PC-9 (cell line): ENCODE results near the gene N4BP2L2. TPM values are rescaled to one million over a fixed set of nuclear protein-coding genes. Genes with fewer than 3 reads are reported as not detected.

Experiments used
- BruUV-seq: library from RNA; stranded (reverse); fragments of 400-500 nt; replicated peaks from 2 replicates; lab custom pipeline; 2021; lab: Mats Ljungman, UMichigan
- CTCF ChIA-PET: fragments of 300-600 bp; sonication (Branson Sonifier 250); formaldehyde crosslinking; loops from one replicate; lab custom pipeline; 2022; ENCODE audit warnings: antibody characterized with exemption; lab: Charles Lee
- POLR2A ChIA-PET: fragments of 300-600 bp; sonication (Branson Sonifier 250); formaldehyde crosslinking; loops from one replicate; lab custom pipeline; 2022; ENCODE audit warnings: antibody characterized with exemption; ENCODE audit not compliant: unreplicated experiment; lab: Charles Lee
- DNase-seq, 2 experiments: peaks; one replicate each; pipeline versions ENCODE4 v3.0.0 to v3.0.0-alpha.2; 2015 to 2022; ENCODE audit warnings: mixed read lengths in 1 of 2
- H2AFZ ChIP-seq: fragments of 200-600 bp; sonication (generic); 2 replicates; pipeline ENCODE4 v1.8.1; 2017; ENCODE audit warnings: antibody characterized with exemption
- H3F3A ChIP-seq: fragments of 200-600 bp; sonication (generic); 2 replicates; pipeline ENCODE4 v1.8.1; 2017; ENCODE audit warnings: antibody characterized with exemption, mild to moderate bottlenecking, low read depth; ENCODE audit not compliant: insufficient read depth
- H3K27ac ChIP-seq: fragments of 200-600 bp; sonication (generic); 2 replicates; pipeline ENCODE4 v1.6.1; 2016; ENCODE audit warnings: mixed run types
- H3K27me3 ChIP-seq: fragments of 200-600 bp; sonication (generic); 2 replicates; pipeline ENCODE4 v1.6.1; 2016; ENCODE audit warnings: low read depth, mixed run types; ENCODE audit not compliant: insufficient read depth
- H3K36me3 ChIP-seq: fragments of 200-600 bp; sonication (generic); 2 replicates; pipeline ENCODE4 v1.6.1; 2016; ENCODE audit warnings: low read depth, mixed run types
- H3K4me1 ChIP-seq: fragments of 200-600 bp; sonication (generic); replicated peaks from 2 replicates; pipeline ENCODE4 v1.6.1; 2016; ENCODE audit warnings: mixed run types; ENCODE audit not compliant: insufficient read depth
- H3K4me2 ChIP-seq: fragments of 200-600 bp; sonication (generic); 2 replicates; pipeline ENCODE4 v1.6.1; 2017; ENCODE audit warnings: mixed run types
- H3K4me3 ChIP-seq: fragments of 200-600 bp; sonication (generic); 2 replicates; pipeline ENCODE4 v1.6.1; 2016; ENCODE audit warnings: mixed run types
- H3K79me2 ChIP-seq: fragments of 200-600 bp; sonication (generic); 2 replicates; pipeline ENCODE4 v1.6.1; 2017; ENCODE audit warnings: low read depth, mixed run types
- H3K9me2 ChIP-seq: fragments of 200-600 bp; sonication (generic); 2 replicates; pipeline ENCODE4 v1.8.1; 2017; ENCODE audit warnings: mild to moderate bottlenecking; ENCODE audit not compliant: insufficient read depth
- H3K9me3 ChIP-seq: fragments of 200-600 bp; sonication (generic); 2 replicates; pipeline ENCODE4 v1.8.1; 2016; ENCODE audit warnings: low read depth; ENCODE audit not compliant: insufficient read depth
- H4K20me1 ChIP-seq: fragments of 200-600 bp; sonication (generic); 2 replicates; pipeline ENCODE4 v1.8.1; 2017; ENCODE audit not compliant: insufficient read depth
- CTCF ChIP-seq: fragments of 200-600 bp; sonication (generic); conservative IDR thresholded peaks from 2 replicates; pipeline ENCODE4 v1.6.1; 2017; ENCODE audit warnings: mixed run types, antibody characterized with exemption, mild to moderate bottlenecking, moderate library complexity
- EZH2 ChIP-seq: fragments of 200-600 bp; sonication (generic); IDR thresholded peaks from 2 replicates; pipeline ENCODE4 v1.8.0; 2017; ENCODE audit warnings: antibody characterized with exemption, low read depth
- intact Hi-C: fragments of 100-400 bp; cut with micrococcal nuclease; formaldehyde crosslinking; loops from one replicate; pipeline ENCODE4 v1.10.0; 2022; ENCODE audit not compliant: unreplicated experiment
- total RNA-seq: library from RNA; stranded (reverse); gene quantifications from 2 replicates; pipeline ENCODE4 v1.2.3, GENCODE V29; 2021

Gene N4BP2L2
- total RNA-seq, 1 experiment from 2014 or later = 81.3 TPM

DNA sequence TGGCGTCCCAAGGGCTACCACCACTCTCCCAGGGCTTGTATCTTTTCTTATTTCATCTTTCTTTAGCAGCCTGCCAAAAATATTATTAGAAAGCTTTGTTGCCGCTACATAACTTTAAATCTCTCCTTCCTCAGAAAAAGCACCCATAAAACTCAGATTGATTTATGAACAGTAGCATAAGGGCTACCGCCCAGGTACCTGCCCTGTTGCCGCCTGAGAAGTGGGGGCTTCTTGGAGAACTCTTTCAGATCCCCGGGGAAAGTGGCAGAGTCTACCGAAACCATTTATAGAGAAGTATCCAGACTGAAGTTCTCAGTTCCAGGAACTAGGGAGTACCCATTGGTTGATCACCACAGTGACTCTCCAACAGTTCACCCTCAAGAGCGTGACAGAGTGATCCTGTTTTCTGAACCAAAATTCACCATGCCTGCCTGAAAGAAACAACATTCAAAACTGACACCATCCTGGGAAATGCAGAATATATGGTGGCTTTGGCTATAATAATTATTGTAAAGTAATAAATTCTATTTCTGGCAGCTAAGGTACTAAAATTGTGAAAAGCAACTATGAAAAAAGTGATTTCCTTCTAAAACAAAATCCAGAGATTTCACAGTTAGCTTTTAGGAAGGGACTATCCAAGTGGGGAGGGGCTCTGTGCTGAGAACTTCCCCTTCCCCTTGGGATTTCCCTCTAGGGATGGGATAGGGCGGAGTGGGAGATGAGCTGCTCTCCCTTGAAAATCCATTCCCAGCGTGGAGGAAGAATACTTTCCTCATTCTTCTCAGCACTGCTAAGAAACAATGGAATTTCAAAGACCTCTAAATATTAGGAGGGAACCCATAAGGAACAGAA, 109.8 kb downstream of the N4BP2L2 start:
- Histone ChIP-seq H4K20me1 (no peaks in the 10 kb centered on the region), H3K9me3 (no peaks in the 10 kb centered on the region), H3K27me3 (no peaks in the 10 kb centered on the region), H3K4me3 (peak overlapping the region; percentile 87; the same call in 1 of the 2 replicates), H3K36me3 (no peaks in the 10 kb centered on the region), H3K9me2 (no peaks in the 10 kb centered on the region), H3K79me2 (no peaks in the 10 kb centered on the region), H3K4me2 (peak overlapping the region; percentile 93), H3K4me1 (peaks cover 15% of the 10 kb centered on the region; the same call in 1 of the 2 replicates), H3F3A (no peaks in the 10 kb centered on the region), H3K27ac (no peak overlapping the region), H2AFZ (peak overlapping the region; percentile 93)
- TF ChIP-seq CTCF (no peak), EZH2 (no peak)
- no TSS peak for BruUV-seq
- intact Hi-C loops = loop anchor here (5.0 kb wide), 1 partner anchor 108 kb away; the partner anchor contains the start of gene N4BP2L2
- ChIA-PET POLR2A (no interaction called here), CTCF (interaction anchor here (0.6 kb wide), 2 partner anchors 105 to 109 kb away, joined by 3 to 5 read pairs; no protein-coding TSS in a partner anchor)
- no peak for DNase-seq

- peak within 1 kb of the TSS; percentile 93 for H2AFZ ChIP-seq
- ChIA-PET CTCF (interaction anchor here (0.6 kb wide), 3 partner anchors 100 to 108 kb away, joined by 3 to 6 read pairs (median 5); no protein-coding TSS in a partner anchor), POLR2A (no interaction called here)
- no peaks in the 10 kb centered on the region for H3K9me2 ChIP-seq
- no peak for TF ChIP-seq CTCF
- TF ChIP-seq EZH2 = no peak
- H3K79me2 ChIP-seq = no peaks in the 10 kb centered on the region
- H3K4me3 ChIP-seq = peak within 1 kb of the TSS; percentile 87
- no peak within 1 kb of the TSS for H3K27ac ChIP-seq
- peaks cover 15% of the 10 kb centered on the region; the same call in 1 of the 2 replicates for H3K4me1 ChIP-seq
- no peaks in the 10 kb centered on the region for H3F3A ChIP-seq
- H4K20me1 ChIP-seq = no peaks in the 10 kb centered on the region
- intact Hi-C loops = loop anchor here (5.0 kb wide), 1 partner anchor 109 kb away; the partner anchor contains the start of gene N4BP2L2
- no peaks in the 10 kb centered on the region for H3K9me3 ChIP-seq
- peak within 1 kb of the TSS; percentile 93 for H3K4me2 ChIP-seq
- DNase-seq = peak; percentile 41 to 45
- BruUV-seq = no TSS peak
- H3K27me3 ChIP-seq = no peaks in the 10 kb centered on the region
- H3K36me3 ChIP-seq = no peaks in the 10 kb centered on the region
Observed at GRCh38 chr13:32427852-32428580, 110.6 kb downstream of the N4BP2L2 start, which contains the start of gene N4BP2L1. Gene N4BP2L1, minus strand, starts transcription at chr13:32428130. Its CDS starts 48 bp downstream, at chr13:32428082.
